Nasal cavity respiratory epithelium epithelial cell of viscerocranial mucosa (primary cell): Measurements from ENCODE around the gene SNRNP200. TPM values are rescaled to one million over a fixed set of nuclear protein-coding genes. Genes with fewer than 3 reads are reported as not detected.

ENCODE experiments used
- total RNA-seq: library from RNA; depleted of rRNA; stranded (reverse); fragments of >200 nt; gene quantifications from 2 replicates; pipeline ENCODE4 v1.2.3, GENCODE V29; 2014

The SNRNP200 gene
- total RNA-seq = 42.4 and 93.0 TPM in 2 replicates

GRCh38 chr2:96305091-96305978 lies at the start of gene SNRNP200:
Gene SNRNP200, minus strand, starts transcription at chr2:96305546. Its CDS starts 109 bp downstream, at chr2:96305437.

GRCh38 chr2:96325041-96325883 lies 19.9 kb upstream of the SNRNP200 start, which contains the start of gene ITPRIPL1:
Gene ITPRIPL1, plus strand, starts transcription at chr2:96325317. Its CDS starts 523 bp downstream, at chr2:96325840.

GRCh38 chr2:96265840-96266679 lies 39.3 kb downstream of the SNRNP200 start, which contains the start of the genes CIAO1 and TMEM127:
Gene CIAO1, plus strand, starts transcription at chr2:96266225. Its CDS starts 126 bp downstream, at chr2:96266351.
Gene TMEM127, minus strand, starts transcription at chr2:96265997. Its CDS starts 616 bp downstream, at chr2:96265381.

Other genes with a start within 250 kb of the SNRNP200 start
- under 0.01 and 0.07 TPM in 2 replicates for gene ADRA2B, start 189.0 kb downstream of the SNRNP200 start, total RNA-seq
- 0.07 TPM in 1 of 2 replicates, not detected in the other for gene ASTL, start 167.0 kb downstream of the SNRNP200 start, total RNA-seq
- 6.2 and 13.0 TPM in 2 replicates for gene DUSP2, start 160.1 kb downstream of the SNRNP200 start, total RNA-seq
- 125 and 139 TPM in 2 replicates for gene STARD7, start 96.7 kb downstream of the SNRNP200 start, total RNA-seq
- gene TMEM127, start 39.5 kb downstream of the SNRNP200 start, total RNA-seq = 19.8 and 31.5 TPM in 2 replicates
- gene CIAO1, start 39.3 kb downstream of the SNRNP200 start, total RNA-seq = 84.8 and 85.8 TPM in 2 replicates
- 1.4 and 2.3 TPM in 2 replicates for gene ITPRIPL1, start 19.8 kb upstream of the SNRNP200 start, total RNA-seq
- gene NCAPH, start 30.2 kb upstream of the SNRNP200 start, total RNA-seq = 0.34 and 0.36 TPM in 2 replicates
- gene NEURL3, start 199.8 kb upstream of the SNRNP200 start, total RNA-seq = 0.50 TPM in 1 of 2 replicates, not detected in the other
- gene ARID5A, start 231.2 kb upstream of the SNRNP200 start, total RNA-seq = 4.1 and 8.5 TPM in 2 replicates